Amniotic stem cell (primary cell): ENCODE data around the gene TMED8.
A peak's percentile ranks its signal among the peaks of the same experiment; 100 is the strongest.
"Not testable (repeated sequence)": the region's sequence is repeated elsewhere in the genome, so short reads cannot be mapped to it uniquely, and the experiment has no call there.

Experiments used
- DNase-seq: peaks from one replicate; lab custom pipeline; 2025; lab: John Stamatoyannopoulos, UW

Gene TMED8

GRCh38 chr14:77322250-77322902 is 54.5 kb downstream of the TMED8 start:
- no peak for DNase-seq

GRCh38 chr14:77320238-77320935 is 56.5 kb downstream of the TMED8 start, which contains the start of gene POMT2:
Gene POMT2 (minus strand): TSS chr14:77320883. CDS start chr14:77320681, 202 bp downstream.
- peak; percentile 77 for DNase-seq

- no peak for DNase-seq
Observed at GRCh38 chr14:77319422-77319821, 57.5 kb downstream of the TMED8 start.

- DNase-seq, result not testable (repeated sequence)
Observed at GRCh38 chr14:77318756-77319155, 58.1 kb downstream of the TMED8 start.

DNA sequence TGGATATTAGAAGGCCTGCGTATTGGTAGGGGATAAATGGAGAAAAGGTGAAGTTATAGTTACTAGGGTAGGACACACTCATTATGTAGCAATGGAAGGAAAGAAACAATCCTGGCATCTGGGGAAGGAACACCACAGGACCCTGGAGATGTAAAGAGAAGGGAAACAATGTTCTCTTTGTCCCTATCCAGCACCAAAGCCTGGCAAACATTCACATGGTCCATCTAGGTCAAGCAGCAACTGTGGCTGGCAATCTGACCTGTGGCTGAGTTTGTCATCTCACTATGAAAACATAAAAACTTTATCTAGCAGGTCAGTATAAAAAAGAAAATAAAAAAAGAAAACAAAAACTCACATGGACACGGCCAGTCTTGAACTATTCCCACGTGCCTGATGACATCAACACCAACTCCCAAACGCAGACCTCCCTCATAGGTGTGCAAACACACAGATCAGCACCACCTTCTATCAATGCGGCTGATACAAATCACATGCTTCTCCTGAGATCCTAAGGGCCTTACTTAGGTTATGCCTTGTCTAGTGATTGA is 58.8 kb downstream of the TMED8 start:
- DNase-seq, result no peak

- no peak for DNase-seq
Observed at GRCh38 chr14:77316872-77317301, 60.0 kb downstream of the TMED8 start.

- no peak for DNase-seq
Observed at GRCh38 chr14:77316195-77316505, 60.7 kb downstream of the TMED8 start.

DNA sequence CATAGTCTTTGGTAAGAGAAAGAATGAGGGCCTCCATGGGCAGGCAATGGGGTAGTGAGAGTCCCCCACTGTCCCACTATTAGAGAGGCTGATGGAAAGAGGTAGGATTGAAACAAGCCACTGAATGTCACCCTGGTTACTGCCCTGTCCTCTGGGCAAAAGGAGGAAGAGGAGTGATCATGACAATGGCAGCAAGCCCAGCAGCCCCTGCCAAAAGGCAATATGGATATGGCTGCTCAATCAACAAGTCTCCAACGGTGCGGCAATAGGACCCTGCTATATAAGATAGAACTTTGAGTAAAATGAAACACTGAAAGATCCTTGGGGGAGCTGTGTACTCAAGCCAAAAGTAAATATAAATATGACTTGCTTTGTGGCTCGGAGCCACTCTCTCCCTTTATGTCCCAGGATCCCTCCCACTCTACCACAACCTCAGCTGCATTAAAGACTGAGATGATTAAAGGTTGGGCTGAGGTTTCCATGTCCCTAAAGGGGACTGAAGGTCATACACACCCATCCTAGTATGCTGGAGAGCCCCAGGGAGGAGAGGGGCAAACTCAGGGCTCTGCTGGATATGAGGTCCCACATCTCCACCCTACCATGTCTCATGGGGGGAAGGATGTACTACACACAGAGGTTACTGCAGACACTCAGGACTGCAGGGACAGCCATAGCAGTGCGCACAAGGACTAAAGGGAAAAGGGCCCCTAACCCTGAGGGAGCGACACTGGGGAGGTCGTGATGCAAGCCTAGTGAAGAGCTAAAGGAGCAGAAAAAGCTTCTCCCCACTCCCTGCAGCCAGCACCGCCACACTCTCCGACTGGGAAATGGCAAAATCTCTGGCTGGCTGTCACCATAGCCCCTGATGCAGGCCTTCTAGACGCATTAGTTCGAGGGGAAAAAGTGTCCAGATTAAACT is 62.1 kb downstream of the TMED8 start:
- no peak for DNase-seq

- peak; percentile 28 for DNase-seq
Observed at GRCh38 chr14:77314043-77314442, 62.9 kb downstream of the TMED8 start.

DNA sequence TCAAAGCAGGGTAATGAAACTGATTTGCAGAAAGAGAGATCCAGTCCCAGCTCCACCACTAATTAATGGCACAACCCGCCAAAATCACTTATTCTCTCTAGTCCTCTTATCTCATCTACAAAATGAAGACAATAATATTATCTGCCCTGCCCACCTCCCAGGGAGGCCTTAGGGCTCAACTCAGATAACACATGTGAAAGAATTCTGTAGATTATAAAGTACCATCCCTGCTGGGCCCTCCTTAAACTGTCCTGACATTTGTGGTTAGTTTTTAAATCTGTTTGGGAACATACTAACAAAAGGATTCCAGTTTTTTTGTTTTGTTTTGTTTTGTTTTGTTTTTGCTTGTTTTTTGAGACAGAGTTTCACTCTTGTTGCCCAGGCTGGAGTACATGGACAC is 63.5 kb downstream of the TMED8 start:
- no peak for DNase-seq

- no peak for DNase-seq
Observed at GRCh38 chr14:77311217-77311616, 65.7 kb downstream of the TMED8 start.

- DNase-seq, result no peak
Observed at GRCh38 chr14:77310026-77310425, 66.9 kb downstream of the TMED8 start.

- no peak for DNase-seq
Observed at GRCh38 chr14:77309131-77309530, 67.8 kb downstream of the TMED8 start.

DNA sequence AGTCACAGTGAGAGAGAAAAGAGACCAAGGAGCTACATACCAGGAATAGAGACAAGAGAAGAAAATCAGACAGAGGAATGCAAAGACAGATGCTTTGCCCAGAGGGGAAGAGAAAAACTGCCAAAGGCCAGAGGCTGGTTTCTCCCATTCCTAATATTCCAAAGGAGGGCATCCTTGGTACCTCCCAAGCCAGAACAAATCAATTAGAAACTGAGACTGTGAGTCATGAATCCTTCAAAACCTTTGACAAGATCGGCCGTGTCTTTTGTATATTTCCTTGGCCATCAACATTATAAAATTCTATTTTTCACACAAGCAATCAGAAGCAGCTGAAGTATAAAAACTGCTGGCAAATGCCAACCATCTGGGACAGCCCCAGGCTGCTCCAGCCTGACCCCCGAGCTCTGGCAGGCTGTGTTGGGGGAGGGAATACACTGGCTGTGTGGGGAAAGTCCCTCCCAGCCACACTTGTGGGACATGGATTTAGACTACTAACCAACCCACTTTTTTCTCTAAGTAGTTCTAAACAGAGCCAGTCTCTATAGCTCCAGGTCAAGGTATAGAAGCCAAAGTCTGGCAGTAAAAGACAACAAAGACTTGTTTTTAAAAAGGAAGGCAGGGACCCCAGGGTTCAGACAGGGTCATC is 69.9 kb downstream of the TMED8 start:
- DNase-seq, result no peak

DNA sequence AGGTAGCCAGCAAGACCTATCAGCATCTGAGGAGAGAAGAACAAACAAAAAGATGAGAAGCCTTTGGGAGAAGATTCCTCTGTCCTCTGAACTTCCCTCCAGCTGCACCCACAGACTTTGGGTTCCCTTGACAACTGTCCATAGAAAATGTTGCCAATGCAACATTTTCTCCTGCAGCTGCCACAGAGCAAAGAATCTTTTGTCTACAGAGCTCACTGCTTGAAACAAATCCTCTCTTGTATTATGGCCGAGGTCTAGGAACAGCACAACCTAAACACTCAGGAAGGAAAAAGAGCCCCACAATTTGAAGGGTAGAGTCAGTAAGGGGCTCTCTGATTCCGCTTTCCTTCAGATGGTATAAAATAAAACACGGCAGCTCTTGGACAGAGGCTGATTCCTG is 70.5 kb downstream of the TMED8 start:
- DNase-seq, result no peak

- no peak for DNase-seq
Observed at GRCh38 chr14:77305696-77306095, 71.2 kb downstream of the TMED8 start.

DNA sequence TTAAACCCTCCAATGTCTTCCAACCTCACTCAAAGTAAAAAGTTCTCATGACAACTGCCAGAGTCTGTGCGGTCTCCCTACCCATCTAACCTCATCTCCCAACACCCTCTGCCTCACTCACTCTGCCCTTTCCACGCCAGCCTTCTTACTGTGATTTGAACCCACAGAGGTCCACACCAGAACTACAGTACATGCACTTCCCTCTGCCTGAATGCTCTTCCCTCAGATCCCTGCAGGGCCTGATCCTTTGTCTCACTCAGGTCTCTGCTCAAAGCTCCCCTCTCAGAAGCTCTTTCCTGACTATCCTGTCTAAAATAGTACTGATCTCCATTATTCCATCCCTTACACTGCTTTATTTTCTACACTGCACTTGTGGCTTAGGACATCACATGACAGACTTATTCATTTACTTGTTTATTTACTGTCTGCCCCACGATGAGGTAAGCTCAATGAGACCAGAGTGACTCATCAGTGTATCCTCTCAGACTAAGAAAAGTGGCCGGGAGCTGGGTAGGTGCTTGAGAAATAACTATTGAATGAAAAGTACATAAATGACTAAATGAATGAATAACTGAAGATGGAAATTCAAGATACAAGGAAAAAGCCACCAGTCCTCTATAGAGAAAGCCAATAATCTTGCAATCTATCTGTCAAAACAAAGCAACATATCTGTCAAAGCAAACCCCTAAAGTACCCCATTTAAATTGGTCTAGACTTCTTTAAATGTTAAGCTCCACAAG is 73.3 kb downstream of the TMED8 start:
- DNase-seq, result peak; percentile 81

- no peak for DNase-seq
Observed at GRCh38 chr14:77302926-77303325, 74.0 kb downstream of the TMED8 start.

- DNase-seq, result peak; percentile 47
Observed at GRCh38 chr14:77301103-77301502, 75.8 kb downstream of the TMED8 start.

- no peak for DNase-seq
Observed at GRCh38 chr14:77299771-77300170, 77.1 kb downstream of the TMED8 start.

DNA sequence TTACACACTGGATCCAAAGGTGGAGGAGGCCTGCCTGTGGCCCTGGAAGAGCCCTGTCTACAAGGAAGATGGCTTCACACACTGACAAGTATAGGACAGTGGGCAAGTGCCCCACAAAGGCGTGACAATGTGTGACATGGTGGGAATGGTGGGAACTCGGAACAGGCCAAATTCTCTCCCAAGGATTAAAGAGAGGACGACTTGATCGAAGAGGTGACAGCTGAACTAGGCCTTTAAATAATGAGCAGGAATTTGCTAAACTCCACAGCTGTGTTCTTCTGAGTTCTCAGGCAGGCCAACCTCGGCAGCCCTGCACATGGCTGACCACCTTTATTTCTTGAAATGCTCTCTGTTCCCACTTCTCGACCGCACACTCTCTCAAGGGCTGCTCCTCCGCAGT is 80.0 kb downstream of the TMED8 start:
- DNase-seq, result no peak
